Fibroblast of the aortic adventitia (primary cell): ENCODE measurements around the gene TRIM71. TPM values are rescaled to one million over a fixed set of nuclear protein-coding genes. Genes with fewer than 3 reads are reported as not detected.

Source experiments
- DNase-seq: peaks from one replicate; pipeline ENCODE4 v3.0.0-alpha.2; 2010; ENCODE audit warnings: low read depth
- H3K4me3 ChIP-seq: 2 replicates; pipeline ENCODE4 v1.5.1; 2011; ENCODE audit warnings: low read depth, mild to moderate bottlenecking, control low read depth, low read length, moderate library complexity
- total RNA-seq: library from RNA; depleted of rRNA; stranded (reverse); fragments of >200 nt; gene quantifications from 2 replicates; pipeline ENCODE4 v1.2.3, GENCODE V29; 2012; ENCODE audit warnings: low replicate concordance
- TF ChIP-seq, protein P1 (sequence below): IDR thresholded peaks from 2 replicates; pipeline ENCODE4 v1.5.1; 2011; ENCODE audit warnings: mild to moderate bottlenecking, low read length, control low read depth, inconsistent platforms; ENCODE audit not compliant: insufficient read depth

The TRIM71 gene
- total RNA-seq, 1 donor: not detected

DNA sequence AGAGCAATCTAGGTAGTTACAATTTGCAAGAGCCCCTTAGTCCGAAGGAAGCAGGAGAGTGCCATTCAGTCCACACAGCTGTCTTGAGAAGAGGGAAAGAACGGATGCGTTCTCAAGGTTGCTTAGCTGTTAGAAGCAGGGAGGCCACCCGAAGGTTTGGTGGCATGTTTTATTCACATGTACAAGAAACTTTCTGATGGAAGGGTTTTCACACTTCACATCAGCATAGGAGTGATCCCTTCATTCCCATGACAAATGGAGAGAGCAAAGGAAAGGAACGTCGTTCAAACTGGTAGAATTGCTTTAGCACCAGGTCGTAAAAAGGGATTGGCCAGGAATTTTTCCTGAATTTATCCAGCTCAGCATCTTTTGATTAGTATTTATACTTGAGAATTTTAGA lies 53.5 kb downstream of the TRIM71 start:
- TF ChIP-seq, protein P1, sequence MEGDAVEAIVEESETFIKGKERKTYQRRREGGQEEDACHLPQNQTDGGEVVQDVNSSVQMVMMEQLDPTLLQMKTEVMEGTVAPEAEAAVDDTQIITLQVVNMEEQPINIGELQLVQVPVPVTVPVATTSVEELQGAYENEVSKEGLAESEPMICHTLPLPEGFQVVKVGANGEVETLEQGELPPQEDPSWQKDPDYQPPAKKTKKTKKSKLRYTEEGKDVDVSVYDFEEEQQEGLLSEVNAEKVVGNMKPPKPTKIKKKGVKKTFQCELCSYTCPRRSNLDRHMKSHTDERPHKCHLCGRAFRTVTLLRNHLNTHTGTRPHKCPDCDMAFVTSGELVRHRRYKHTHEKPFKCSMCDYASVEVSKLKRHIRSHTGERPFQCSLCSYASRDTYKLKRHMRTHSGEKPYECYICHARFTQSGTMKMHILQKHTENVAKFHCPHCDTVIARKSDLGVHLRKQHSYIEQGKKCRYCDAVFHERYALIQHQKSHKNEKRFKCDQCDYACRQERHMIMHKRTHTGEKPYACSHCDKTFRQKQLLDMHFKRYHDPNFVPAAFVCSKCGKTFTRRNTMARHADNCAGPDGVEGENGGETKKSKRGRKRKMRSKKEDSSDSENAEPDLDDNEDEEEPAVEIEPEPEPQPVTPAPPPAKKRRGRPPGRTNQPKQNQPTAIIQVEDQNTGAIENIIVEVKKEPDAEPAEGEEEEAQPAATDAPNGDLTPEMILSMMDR: no peak
- DNase-seq: no peak
- H3K4me3 ChIP-seq: no peak overlapping the region

GRCh38 chr3:32872487-32873382 lies 54.9 kb downstream of the TRIM71 start:
- TF ChIP-seq, protein P1: no peak
- no peak overlapping the region for H3K4me3 ChIP-seq
- peak; percentile 78 for DNase-seq

- H3K4me3 ChIP-seq: no peak overlapping the region
- TF ChIP-seq, protein P1: no peak
- no peak for DNase-seq
These were observed 55.8 kb downstream of the TRIM71 start for GRCh38 chr3:32873531-32874130.

GRCh38 chr3:32876920-32877319 lies 59.1 kb downstream of the TRIM71 start:
- no peak overlapping the region for H3K4me3 ChIP-seq
- TF ChIP-seq, protein P1: no peak
- DNase-seq: no peak

- no peak overlapping the region for H3K4me3 ChIP-seq
- no peak for DNase-seq
- TF ChIP-seq, protein P1: no peak
These were observed 59.8 kb downstream of the TRIM71 start for GRCh38 chr3:32877598-32877997.

- no peak overlapping the region for H3K4me3 ChIP-seq
- TF ChIP-seq, protein P1: no peak
- no peak for DNase-seq
These were observed 62.4 kb downstream of the TRIM71 start for GRCh38 chr3:32880225-32880624.
